IPS-15b (cell line): ENCODE measurements around the gene TRIP12.
"Not testable (repeated sequence)": the region's sequence is repeated elsewhere in the genome, so short reads cannot be mapped to it uniquely, and the experiment has no call there.

Experiments used
- H3K27me3 ChIP-seq: one replicate; pipeline ENCODE4 v1.6.1; 2013; ENCODE audit warnings: low read length; ENCODE audit not compliant: control insufficient read depth, insufficient read depth
- H3K36me3 ChIP-seq: one replicate; pipeline ENCODE4 v1.6.1; 2013; ENCODE audit warnings: low read length; ENCODE audit not compliant: control insufficient read depth, insufficient read depth
- H3K4me1 ChIP-seq: one replicate; pipeline ENCODE4 v1.6.1; 2013; ENCODE audit warnings: mild to moderate bottlenecking, low read length; ENCODE audit not compliant: control insufficient read depth, insufficient read depth
- H3K4me3 ChIP-seq: one replicate; pipeline ENCODE4 v1.5.1; 2013; ENCODE audit warnings: low read depth, low read length
- H3K9ac ChIP-seq: one replicate; pipeline ENCODE4 v1.6.1; 2013; ENCODE audit warnings: low read depth, mild to moderate bottlenecking, low read length
- H3K9me3 ChIP-seq: one replicate; pipeline ENCODE4 v1.6.1; 2013; ENCODE audit warnings: mild to moderate bottlenecking, low read length; ENCODE audit not compliant: control insufficient read depth, insufficient read depth

The TRIP12 gene

GRCh38 chr2:229779650-229780049 is 142.2 kb downstream of the TRIP12 start:
- H3K4me3 ChIP-seq, result no peak overlapping the region
- H3K27me3 ChIP-seq, result no peaks in the 10 kb centered on the region
- no peak overlapping the region for H3K9ac ChIP-seq
- H3K36me3 ChIP-seq, result no peaks in the 10 kb centered on the region
- H3K4me1 ChIP-seq, result peaks cover 33% of the 10 kb centered on the region
- no peaks in the 10 kb centered on the region for H3K9me3 ChIP-seq

DNA sequence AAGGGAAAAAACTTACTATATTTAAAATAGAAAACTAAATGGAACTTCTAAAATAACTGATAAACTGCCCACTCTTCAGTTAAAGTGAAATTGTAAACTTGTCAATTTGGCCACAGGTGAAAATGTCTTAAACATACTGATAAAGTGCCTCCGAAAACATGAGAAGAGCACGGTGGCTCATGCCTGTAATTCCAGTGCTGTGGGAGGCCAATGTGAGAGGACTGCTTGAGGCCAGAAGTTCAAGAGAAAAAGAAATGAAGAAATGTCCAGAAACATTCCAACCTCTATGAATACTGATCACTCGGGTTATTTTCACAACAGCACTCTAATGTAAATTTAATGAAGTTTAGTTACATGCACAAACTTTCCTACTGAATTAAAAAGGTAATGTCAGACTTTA is 144.1 kb downstream of the TRIP12 start:
- Histone ChIP-seq H3K27me3 (no peaks in the 10 kb centered on the region), H3K36me3 (no peaks in the 10 kb centered on the region), H3K9ac (no peak overlapping the region), H3K9me3 (no peaks in the 10 kb centered on the region), H3K4me3 (no peak overlapping the region), H3K4me1 (peaks cover 45% of the 10 kb centered on the region)

DNA sequence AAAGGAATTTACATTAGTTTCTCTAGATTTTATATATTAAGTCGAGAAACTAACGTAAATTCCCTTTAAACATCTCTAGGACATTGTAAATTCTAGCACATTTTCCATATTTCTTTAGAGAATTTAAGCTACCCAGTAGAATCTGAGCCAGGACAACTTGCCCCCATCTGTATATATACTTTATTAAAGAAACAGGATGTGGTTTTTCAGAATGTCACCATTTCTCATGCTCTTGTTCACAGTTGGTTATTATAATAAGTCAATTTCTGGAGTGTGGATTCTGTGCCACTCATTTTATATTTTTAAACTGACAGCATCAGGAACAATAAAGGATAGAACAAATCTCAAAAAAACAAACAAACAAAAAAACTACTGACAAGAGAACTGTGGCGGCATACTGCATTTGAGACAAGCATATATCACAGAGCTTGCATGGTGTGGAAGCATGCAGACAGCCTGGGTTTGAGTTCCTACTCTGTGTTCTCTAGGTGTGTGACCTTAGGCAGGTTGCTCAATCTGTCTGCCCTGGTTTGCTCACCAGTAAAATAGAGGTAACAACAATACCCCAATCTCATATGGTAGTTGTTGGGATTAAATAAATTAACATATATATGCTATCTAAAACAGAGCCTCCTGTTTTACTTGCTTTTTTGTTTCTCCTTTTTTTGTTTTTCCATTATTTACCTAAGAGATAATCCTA is 146.0 kb downstream of the TRIP12 start:
- Histone ChIP-seq H3K4me3 (no peak overlapping the region), H3K4me1 (peaks cover 32% of the 10 kb centered on the region), H3K36me3 (peaks cover 3% of the 10 kb centered on the region), H3K9ac (peak overlapping the region; percentile 55), H3K27me3 (no peaks in the 10 kb centered on the region), H3K9me3 (no peaks in the 10 kb centered on the region)

DNA sequence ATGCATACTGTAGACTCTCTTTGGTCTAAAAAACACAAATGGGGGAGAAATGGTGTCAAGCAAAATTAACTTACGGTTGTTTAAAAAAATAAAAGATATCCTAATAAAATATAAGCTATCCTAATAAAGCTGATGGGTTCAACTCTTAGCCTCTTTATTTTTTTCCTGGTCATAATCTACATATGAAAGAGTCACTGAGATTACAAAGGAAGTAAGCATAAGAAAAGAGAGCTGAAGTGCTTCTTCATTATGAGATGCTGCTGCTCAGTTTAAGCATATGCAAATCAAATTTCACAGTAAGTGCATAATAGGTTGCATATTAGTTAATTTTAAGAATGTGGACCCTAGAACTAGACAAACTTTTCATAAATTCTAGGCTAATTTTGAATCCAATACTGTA is 147.6 kb downstream of the TRIP12 start:
- peaks cover 25% of the 10 kb centered on the region for H3K4me1 ChIP-seq
- no peaks in the 10 kb centered on the region for H3K9me3 ChIP-seq
- no peaks in the 10 kb centered on the region for H3K27me3 ChIP-seq
- no peak overlapping the region for H3K9ac ChIP-seq
- no peak overlapping the region for H3K4me3 ChIP-seq
- peaks cover 3% of the 10 kb centered on the region for H3K36me3 ChIP-seq

DNA sequence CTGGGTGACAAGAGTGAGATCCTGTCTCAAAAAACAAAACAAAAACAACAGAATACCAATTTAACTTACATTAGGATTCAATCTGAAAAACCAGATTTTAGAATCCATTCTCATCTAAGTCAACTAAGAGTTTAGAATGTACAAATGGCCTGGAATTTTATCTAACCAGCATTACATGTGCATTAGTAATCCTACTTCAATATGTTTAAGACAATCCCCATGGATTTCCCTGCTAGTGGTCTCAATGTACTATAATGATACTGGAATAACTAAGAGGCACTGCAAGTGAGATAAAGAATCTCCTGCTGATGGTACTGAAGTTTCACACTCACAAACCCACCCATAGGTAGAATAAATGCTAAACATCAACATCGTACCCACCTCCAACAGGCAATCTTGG is 153.6 kb downstream of the TRIP12 start:
- peaks cover 3% of the 10 kb centered on the region for H3K36me3 ChIP-seq
- H3K27me3 ChIP-seq, result no peaks in the 10 kb centered on the region
- H3K9me3 ChIP-seq, result no peaks in the 10 kb centered on the region
- no peak overlapping the region for H3K9ac ChIP-seq
- H3K4me1 ChIP-seq, result peaks cover 6% of the 10 kb centered on the region
- no peak overlapping the region for H3K4me3 ChIP-seq

DNA sequence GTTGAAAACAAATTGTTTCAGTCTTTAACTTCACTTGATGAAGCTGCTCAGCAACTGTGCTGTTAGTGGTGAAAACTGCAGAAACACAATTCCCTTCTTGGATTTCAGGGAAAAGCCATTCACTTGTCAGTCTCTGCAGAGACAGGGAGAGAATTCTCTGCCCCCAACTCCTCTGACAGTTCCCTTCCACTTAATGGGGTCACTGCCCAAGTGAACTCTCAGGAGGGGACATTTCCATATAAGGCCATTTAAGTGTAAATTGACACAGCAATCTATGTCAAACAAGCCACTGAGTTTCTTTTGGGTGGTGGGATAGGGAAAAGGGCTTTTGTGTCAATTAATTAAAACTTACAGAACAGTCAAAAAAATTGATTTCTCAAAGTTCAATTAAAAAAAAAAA is 156.1 kb downstream of the TRIP12 start:
- Histone ChIP-seq H3K9ac (no peak overlapping the region), H3K9me3 (no peaks in the 10 kb centered on the region), H3K27me3 (no peaks in the 10 kb centered on the region), H3K36me3 (no peaks in the 10 kb centered on the region), H3K4me1 (peaks cover 6% of the 10 kb centered on the region), H3K4me3 (no peak overlapping the region)

- Histone ChIP-seq H3K9ac (no peak overlapping the region), H3K36me3 (no peaks in the 10 kb centered on the region), H3K27me3 (no peaks in the 10 kb centered on the region), H3K4me1 (peaks cover 6% of the 10 kb centered on the region), H3K9me3 (no peaks in the 10 kb centered on the region), H3K4me3 (no peak overlapping the region)
These were observed 160.1 kb downstream of the TRIP12 start for GRCh38 chr2:229761663-229762062.

DNA sequence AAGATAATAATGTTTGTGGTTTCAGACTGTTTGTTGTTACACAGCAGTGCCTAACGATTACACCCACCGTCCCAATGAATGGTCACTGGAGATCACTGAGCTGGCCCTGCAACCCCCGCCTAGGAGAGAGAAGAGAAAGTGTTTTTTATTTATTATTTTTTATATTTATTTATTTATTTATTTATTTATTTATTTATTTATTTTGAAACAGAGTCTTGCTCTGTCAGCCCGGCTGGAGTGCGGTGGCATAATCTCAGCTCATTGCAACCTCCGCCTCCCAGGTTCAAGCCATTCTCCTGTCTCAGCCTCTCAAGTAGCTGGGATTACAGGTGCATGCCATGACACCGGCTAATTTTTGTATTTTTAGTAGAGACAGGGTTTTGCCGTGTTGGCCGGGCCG is 164.3 kb downstream of the TRIP12 start:
- not testable (repeated sequence) for H3K36me3 ChIP-seq, H3K4me1 ChIP-seq, H3K27me3 ChIP-seq, H3K4me3 ChIP-seq, H3K9ac ChIP-seq, H3K9me3 ChIP-seq

GRCh38 chr2:229752970-229753729 is 168.7 kb downstream of the TRIP12 start:
- Histone ChIP-seq H3K4me3 (no peak overlapping the region), H3K36me3 (no peaks in the 10 kb centered on the region), H3K27me3 (no peaks in the 10 kb centered on the region), H3K9me3 (no peaks in the 10 kb centered on the region), H3K9ac (no peak overlapping the region), H3K4me1 (peaks cover 5% of the 10 kb centered on the region)

DNA sequence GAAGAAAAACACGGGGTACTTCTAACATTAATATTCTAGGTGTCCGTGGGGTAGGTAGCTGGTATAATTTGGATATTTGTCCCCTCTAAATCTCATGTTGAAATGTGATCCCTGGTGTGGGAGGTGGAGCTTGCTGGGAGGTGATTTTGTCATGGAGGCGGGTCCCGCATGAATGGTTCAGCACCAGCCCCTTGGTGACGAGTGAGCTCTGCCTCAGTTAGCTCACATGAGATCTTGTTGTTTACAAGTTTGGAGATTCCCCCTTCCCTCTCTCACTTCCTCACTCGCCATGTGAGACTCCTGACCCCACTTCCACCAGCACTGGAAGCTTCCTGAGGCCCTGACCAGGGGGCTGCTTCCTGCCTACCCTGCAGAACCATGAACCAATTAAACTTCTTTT is 172.0 kb downstream of the TRIP12 start:
- Histone ChIP-seq H3K36me3 (no peaks in the 10 kb centered on the region), H3K9me3 (no peaks in the 10 kb centered on the region), H3K9ac (no peak overlapping the region), H3K4me1 (peaks cover 5% of the 10 kb centered on the region), H3K4me3 (no peak overlapping the region), H3K27me3 (no peaks in the 10 kb centered on the region)

- Histone ChIP-seq H3K4me1 (peaks cover 5% of the 10 kb centered on the region), H3K9me3 (no peaks in the 10 kb centered on the region), H3K9ac (no peak overlapping the region), H3K36me3 (no peaks in the 10 kb centered on the region), H3K27me3 (no peaks in the 10 kb centered on the region), H3K4me3 (no peak overlapping the region)
These were observed 172.9 kb downstream of the TRIP12 start for GRCh38 chr2:229748950-229749349.

DNA sequence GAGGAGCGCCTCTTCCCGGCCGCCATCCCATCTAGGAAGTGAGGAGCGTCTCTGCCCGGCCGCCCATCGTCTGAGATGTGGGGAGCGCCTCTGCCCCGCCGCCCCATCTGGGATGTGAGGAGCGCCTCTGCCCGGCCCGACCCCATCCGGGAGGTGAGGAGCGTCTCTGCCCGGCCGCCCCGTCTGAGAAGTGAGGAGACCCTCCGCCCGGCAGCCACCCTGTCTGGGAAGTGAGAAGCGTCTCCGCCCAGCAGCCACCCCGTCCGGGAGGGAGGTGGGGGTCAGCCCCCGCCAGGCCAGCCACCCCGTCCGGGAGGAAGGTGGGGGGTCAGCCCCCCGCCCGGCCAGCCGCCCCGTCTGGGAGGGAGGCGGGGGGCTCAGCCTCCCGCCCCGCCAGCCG is 179.1 kb downstream of the TRIP12 start:
- not testable (repeated sequence) for H3K4me3 ChIP-seq, H3K4me1 ChIP-seq, H3K27me3 ChIP-seq, H3K9ac ChIP-seq, H3K9me3 ChIP-seq, H3K36me3 ChIP-seq
